Left ventricle myocardium superior (tissue), 1 donor: ENCODE results near the gene ZNF526. TPM values are rescaled to one million over a fixed set of nuclear protein-coding genes. Genes with fewer than 3 reads are reported as not detected.
"Not testable (repeated sequence)": the region's sequence is repeated elsewhere in the genome, so short reads cannot be mapped to it uniquely, and the experiment has no call there.

Source experiments
- ATAC-seq: fragments of 200-7000 bp; cut with Tn5 transposase; one replicate; pipeline ENCODE4 v1.9.1; 2020; ENCODE audit warnings: mild to moderate bottlenecking, moderate library complexity
- DNase-seq: peaks from one replicate; pipeline ENCODE4 v3.0.0-alpha.2; 2020
- intact Hi-C: fragments of 100-400 bp; cut with micrococcal nuclease; formaldehyde crosslinking; loops from one replicate; pipeline ENCODE4 v1.11.0; 2022
- total RNA-seq: library from RNA; stranded (reverse); fragmentation: NEBNext Ultra II Directional; extraction: Animal tissue kit (Norgen Biotek cat#: 25700); gene quantifications from one replicate; pipeline ENCODE4 v1.2.1, GENCODE V29; 2021
- donor health status: DM: no; HTN: yes; CAD: no; lungs with severe emphysema.

The ZNF526 gene
- total RNA-seq, 1 donor from 2014 or later = 6.7 TPM

- intact Hi-C loops = no loop called here
- peak; percentile 66 for DNase-seq
- ATAC-seq = peak; percentile 15
These were observed 32.5 kb downstream of the ZNF526 start for GRCh38 chr19:42252365-42253244.

GRCh38 chr19:42253245-42254088, 33.4 kb downstream of the ZNF526 start:
- DNase-seq = peak; percentile 78
- ATAC-seq = peak; percentile 9
- intact Hi-C loops = no loop called here

GRCh38 chr19:42254089-42254849, 34.2 kb downstream of the ZNF526 start:
- intact Hi-C loops = no loop called here
- DNase-seq (peak; percentile 84), ATAC-seq (peak; percentile 38)

GRCh38 chr19:42254850-42255765, 35.0 kb downstream of the ZNF526 start, which contains the start of gene ERF:
ERF (minus strand) TSS chr19:42255128; CDS start chr19:42254999, 129 bp downstream.
- intact Hi-C loops = no loop called here
- ATAC-seq (peak; percentile 76), DNase-seq (peak; percentile 97)

GRCh38 chr19:42255766-42256745, 35.9 kb downstream of the ZNF526 start:
- DNase-seq = peak; percentile 75
- intact Hi-C loops = no loop called here
- peak; percentile 4 for ATAC-seq

GRCh38 chr19:42257842-42258241, 37.7 kb downstream of the ZNF526 start:
- intact Hi-C loops, DNase-seq, ATAC-seq: not testable (repeated sequence)

- ATAC-seq (no peak), DNase-seq (no peak)
- intact Hi-C loops = no loop called here
These were observed 41.7 kb downstream of the ZNF526 start for GRCh38 chr19:42261763-42262162.

- intact Hi-C loops, DNase-seq, ATAC-seq: not testable (repeated sequence)
These were observed 46.0 kb downstream of the ZNF526 start for GRCh38 chr19:42266105-42266504.

GRCh38 chr19:42266928-42267603, 47.0 kb downstream of the ZNF526 start:
- intact Hi-C loops, ATAC-seq, DNase-seq: not testable (repeated sequence)

- DNase-seq = no peak
- ATAC-seq = no peak
- intact Hi-C loops = no loop called here
These were observed 47.6 kb downstream of the ZNF526 start for GRCh38 chr19:42267644-42268141.

GRCh38 chr19:42268142-42268703, 48.1 kb downstream of the ZNF526 start:
- intact Hi-C loops = no loop called here
- ATAC-seq = peak; percentile 84

GRCh38 chr19:42268704-42269477, 48.8 kb downstream of the ZNF526 start, which contains the start of gene CIC:
CIC (plus strand) TSS chr19:42269252; CDS start chr19:42271784, 2,532 bp downstream.
- ATAC-seq (peak; percentile 87), DNase-seq (peak; percentile 99)
- intact Hi-C loops = no loop called here

More at GRCh38 chr19:42268142-42268703, 48.1 kb downstream of the ZNF526 start:
- DNase-seq = peak; percentile 98

GRCh38 chr19:42269478-42270345, 49.6 kb downstream of the ZNF526 start:
- DNase-seq = peak; percentile 45
- intact Hi-C loops = no loop called here
- ATAC-seq = no peak
